CD4-positive, alpha-beta T cell treated with Interleukin-4 for 1 hour (primary cell): Measurements from ENCODE around the gene BIN2.
"Not testable (repeated sequence)": the region's sequence is repeated elsewhere in the genome, so short reads cannot be mapped to it uniquely, and the experiment has no call there.

Experiments
- DNase-seq, 2 donors: peaks; one replicate each; pipeline ENCODE4 v3.0.0-alpha.2; 2020 to 2022

BIN2 gene

GRCh38 chr12:51343201-51343600 lies 19.2 kb upstream of the BIN2 start:
- no peak for DNase-seq

- DNase-seq: no peak
Observed at GRCh38 chr12:51342416-51342815, 18.4 kb upstream of the BIN2 start.

GRCh38 chr12:51341251-51342007 lies 17.5 kb upstream of the BIN2 start:
- peak; percentile 77 to 85 for DNase-seq

GRCh38 chr12:51339750-51340149 lies 15.8 kb upstream of the BIN2 start:
- DNase-seq: no peak

- DNase-seq: not testable (repeated sequence)
Observed at GRCh38 chr12:51337336-51337735, 13.4 kb upstream of the BIN2 start.

GRCh38 chr12:51335931-51336330 lies 12.0 kb upstream of the BIN2 start:
- DNase-seq: no peak

GRCh38 chr12:51334764-51335163 lies 10.8 kb upstream of the BIN2 start:
- DNase-seq: no peak

GRCh38 chr12:51333536-51333935 lies 9.6 kb upstream of the BIN2 start:
- DNase-seq: no peak

- no peak for DNase-seq
Observed at GRCh38 chr12:51330186-51330585, 6.2 kb upstream of the BIN2 start.

- no peak for DNase-seq
Observed at GRCh38 chr12:51329742-51330141, 5.8 kb upstream of the BIN2 start.

- no peak for DNase-seq
Observed at GRCh38 chr12:51328587-51328986, 4.6 kb upstream of the BIN2 start.

- peak; percentile 37 to 43 for DNase-seq
Observed at GRCh38 chr12:51326698-51327439, 2.9 kb upstream of the BIN2 start.

- no peak for DNase-seq
Observed at GRCh38 chr12:51324953-51325352, 979 bp upstream of the BIN2 start.

- peak; percentile 73 to 77 for DNase-seq
Observed at GRCh38 chr12:51323317-51323960, 535 bp downstream of the BIN2 start.

- peak in 1 of 2 donors; percentile 15 for DNase-seq
Observed at GRCh38 chr12:51322452-51322851, 1.5 kb downstream of the BIN2 start.

GRCh38 chr12:51321882-51322281 lies 2.1 kb downstream of the BIN2 start:
- DNase-seq: no peak

GRCh38 chr12:51320695-51321320 lies 3.2 kb downstream of the BIN2 start:
- peak in 1 of 2 donors; percentile 49 for DNase-seq

- no peak for DNase-seq
Observed at GRCh38 chr12:51320311-51320694, 3.7 kb downstream of the BIN2 start.

- DNase-seq: peak; percentile 58 to 76
Observed at GRCh38 chr12:51318846-51319599, 5.0 kb downstream of the BIN2 start.

- DNase-seq: not testable (repeated sequence)
Observed at GRCh38 chr12:51318057-51318806, 5.7 kb downstream of the BIN2 start.

GRCh38 chr12:51311389-51311788 lies 12.6 kb downstream of the BIN2 start:
- DNase-seq: no peak
